Keratinocyte (primary cell): ENCODE measurements around the gene FKBP10.

ENCODE experiments used
- EZH2 ChIP-seq: IDR thresholded peaks from one replicate; pipeline ENCODE4 v1.6.1; 2012; ENCODE audit warnings: inconsistent platforms, mild to moderate bottlenecking, low read length, moderate library complexity
- TF ChIP-seq, protein P1 (sequence below), 3 experiments: IDR thresholded peaks in 1 of 3; conservative IDR thresholded peaks in 1 of 3; optimal IDR thresholded peaks in 1 of 3; 2 replicates in 2 of 3; 3 replicates in 1 of 3; pipeline versions ENCODE3 to v1.5.1; 2011; ENCODE audit warnings: low read length in 3 of 3, mild to moderate bottlenecking in 3 of 3, moderate library complexity in 2 of 3, control low read depth in 1 of 3, inconsistent platforms in 1 of 3; ENCODE audit not compliant: insufficient read depth in 2 of 3; ENCODE audit errors: extremely low read depth in 1 of 3

DNA sequence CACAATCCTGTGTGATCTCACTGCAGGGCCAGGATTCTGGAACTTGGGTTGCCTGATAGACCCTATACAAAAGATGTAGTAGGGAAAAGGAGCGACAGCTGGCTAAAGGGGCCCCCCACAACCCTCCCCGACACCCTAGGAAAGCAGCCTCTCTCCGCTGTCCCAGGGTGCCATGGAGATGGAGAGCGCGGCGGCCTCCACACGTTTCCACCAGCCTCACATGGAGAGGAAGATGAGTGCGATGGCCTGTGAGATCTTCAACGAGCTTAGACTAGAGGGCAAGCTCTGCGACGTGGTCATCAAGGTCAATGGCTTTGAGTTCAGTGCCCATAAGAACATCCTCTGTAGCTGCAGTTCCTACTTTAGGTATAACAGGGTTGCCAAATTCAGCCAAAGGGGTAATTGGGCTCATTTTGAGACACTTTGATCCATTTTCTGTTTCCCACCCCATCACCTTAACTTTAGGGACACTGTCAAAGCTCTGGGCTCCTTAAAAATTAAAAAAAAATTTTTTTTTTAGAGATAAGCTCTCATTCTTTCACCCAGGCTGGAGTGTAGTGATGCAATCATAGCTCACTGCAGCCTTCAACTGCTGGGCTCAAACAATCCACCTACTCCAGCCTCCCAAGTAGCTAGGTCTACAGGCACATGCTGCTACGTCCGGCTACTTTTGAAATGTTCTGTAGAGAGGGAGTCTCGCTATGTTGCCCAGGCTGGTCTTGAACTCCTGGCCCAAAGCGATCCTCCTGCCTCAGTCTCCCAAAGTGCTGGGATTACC is 25.1 kb downstream of the FKBP10 start, which contains the start of gene KLHL10:
- TF ChIP-seq, protein P1, sequence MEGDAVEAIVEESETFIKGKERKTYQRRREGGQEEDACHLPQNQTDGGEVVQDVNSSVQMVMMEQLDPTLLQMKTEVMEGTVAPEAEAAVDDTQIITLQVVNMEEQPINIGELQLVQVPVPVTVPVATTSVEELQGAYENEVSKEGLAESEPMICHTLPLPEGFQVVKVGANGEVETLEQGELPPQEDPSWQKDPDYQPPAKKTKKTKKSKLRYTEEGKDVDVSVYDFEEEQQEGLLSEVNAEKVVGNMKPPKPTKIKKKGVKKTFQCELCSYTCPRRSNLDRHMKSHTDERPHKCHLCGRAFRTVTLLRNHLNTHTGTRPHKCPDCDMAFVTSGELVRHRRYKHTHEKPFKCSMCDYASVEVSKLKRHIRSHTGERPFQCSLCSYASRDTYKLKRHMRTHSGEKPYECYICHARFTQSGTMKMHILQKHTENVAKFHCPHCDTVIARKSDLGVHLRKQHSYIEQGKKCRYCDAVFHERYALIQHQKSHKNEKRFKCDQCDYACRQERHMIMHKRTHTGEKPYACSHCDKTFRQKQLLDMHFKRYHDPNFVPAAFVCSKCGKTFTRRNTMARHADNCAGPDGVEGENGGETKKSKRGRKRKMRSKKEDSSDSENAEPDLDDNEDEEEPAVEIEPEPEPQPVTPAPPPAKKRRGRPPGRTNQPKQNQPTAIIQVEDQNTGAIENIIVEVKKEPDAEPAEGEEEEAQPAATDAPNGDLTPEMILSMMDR (optimal IDR thresholded peaks at IDR 0.05 in 1 of 3, IDR thresholded peaks at IDR 0.05 in 1 of 3, conservative IDR thresholded peaks at IDR 0.05 in 1 of 3; ENCODE audit: extremely low read depth in 1 of 3, insufficient read depth in 2 of 3, low read length in 3 of 3), result no peak
- no peak for TF ChIP-seq EZH2
